Gastrocnemius medialis (tissue), 4 donors: ENCODE data around the gene TYW1B.

ENCODE experiments used
- CTCF ChIP-seq, 5 experiments: fragments of 450-650 bp in 3 of 5; fragments of 200-600 bp in 2 of 5; sonication (generic) in 2 of 5; IDR thresholded peaks in 4 of 5; conservative IDR thresholded peaks in 1 of 5; 1 replicate in 4 of 5; 2 replicates in 1 of 5; pipeline ENCODE4 v1.5.1; 2016 to 2019; ENCODE audit warnings: antibody characterized with exemption in 5 of 5, mild to moderate bottlenecking in 3 of 5, moderate library complexity in 3 of 5
- POLR2A ChIP-seq, 2 donors: fragments of 450-650 bp; IDR thresholded peaks; one replicate each; pipeline ENCODE4 v1.6.1; 2017; ENCODE audit warnings: antibody characterized with exemption in 2 of 2, mild to moderate bottlenecking in 2 of 2, moderate library complexity in 2 of 2

- TF ChIP-seq POLR2A (IDR thresholded peaks at IDR 0.05) (no peak), CTCF (IDR thresholded peaks at IDR 0.05 in 4 of 5, conservative IDR thresholded peaks at IDR 0.05 in 1 of 5) (no peak)
These were observed 153.6 kb downstream of the TYW1B start for GRCh38 chr7:72674394-72674793.
